Prostate gland (tissue), 2 donors: ENCODE data around the gene PRDM16. TPM values are rescaled to one million over a fixed set of nuclear protein-coding genes. Genes with fewer than 3 reads are reported as not detected.

Experiments
- DNase-seq: peaks from one replicate; pipeline ENCODE4 v3.0.0-alpha.2; 2019; ENCODE audit warnings: low spot score
- H3K27ac ChIP-seq, 2 donors: fragments of 200-600 bp; sonication (generic); 2 replicates each; pipeline ENCODE4 v1.5.1; 2017 to 2019
- H3K27me3 ChIP-seq: fragments of 200-600 bp; sonication (generic); replicated peaks from 2 replicates; pipeline ENCODE4 v1.5.1; 2019; ENCODE audit not compliant: insufficient read depth
- H3K36me3 ChIP-seq, 2 donors: fragments of 200-600 bp; sonication (generic); 1 replicate in 1 of 2; 2 replicates in 1 of 2; pipeline versions ENCODE4 v1.5.1 to v1.8.1; 2017 to 2019
- H3K4me1 ChIP-seq: fragments of 200-600 bp; sonication (generic); replicated peaks from 2 replicates; pipeline ENCODE4 v1.5.1; 2019
- H3K4me3 ChIP-seq, 2 donors: fragments of 200-600 bp; sonication (generic); 2 replicates each; pipeline ENCODE4 v1.5.1; 2017 to 2019
- H3K9me3 ChIP-seq: fragments of 200-600 bp; sonication (generic); 2 replicates; pipeline ENCODE4 v1.5.1; 2017
- POLR2A ChIP-seq: fragments of 450-650 bp; IDR thresholded peaks from one replicate; pipeline ENCODE4 v1.6.1; 2016; ENCODE audit warnings: antibody characterized with exemption, mild to moderate bottlenecking
- POLR2AphosphoS5 ChIP-seq: sonication (generic); formaldehyde crosslinking; IDR thresholded peaks from one replicate; pipeline ENCODE4 v1.6.1; 2017; ENCODE audit warnings: antibody characterized with exemption
- WGBS: methylation state at CpG from one replicate; pipeline ENCODE4 v1.1.5; 2018; 5-methylcytosine and 5-hydroxymethylcytosine counted together
- intact Hi-C: fragments of 100-400 bp; cut with DNase I; formaldehyde crosslinking; loops from one replicate; pipeline ENCODE4 v1.14.2; 2022
- total RNA-seq, 2 donors: library from RNA; depleted of rRNA; stranded (reverse); fragments of >200 nt; gene quantifications; one replicate each; pipeline ENCODE4 v1.1.0, GENCODE V29; 2016
- TF ChIP-seq, protein P1 (sequence below), 4 experiments: fragments of 200-600 bp in 2 of 4; fragments of 450-650 bp in 2 of 4; sonication (generic) in 2 of 4; IDR thresholded peaks; 1 replicate in 3 of 4; 2 replicates in 1 of 4; pipeline ENCODE4 v1.5.1; 2016 to 2019; ENCODE audit warnings: antibody characterized with exemption in 4 of 4, mild to moderate bottlenecking in 2 of 4, moderate library complexity in 2 of 4

The PRDM16 gene
- total RNA-seq, 2 donors from 2014 or later, result 0.23 to 6.5 TPM

- intact Hi-C loops, result no loop called here
- no peak for DNase-seq
- WGBS, result 78% methylated on average over 8 of the region's 8 CpGs
- no peak overlapping the region for H3K27ac ChIP-seq
- H3K36me3 ChIP-seq, result no peaks in the 10 kb centered on the region
- TF ChIP-seq POLR2A (no peak), POLR2AphosphoS5 (no peak)
- TF ChIP-seq, protein P1, sequence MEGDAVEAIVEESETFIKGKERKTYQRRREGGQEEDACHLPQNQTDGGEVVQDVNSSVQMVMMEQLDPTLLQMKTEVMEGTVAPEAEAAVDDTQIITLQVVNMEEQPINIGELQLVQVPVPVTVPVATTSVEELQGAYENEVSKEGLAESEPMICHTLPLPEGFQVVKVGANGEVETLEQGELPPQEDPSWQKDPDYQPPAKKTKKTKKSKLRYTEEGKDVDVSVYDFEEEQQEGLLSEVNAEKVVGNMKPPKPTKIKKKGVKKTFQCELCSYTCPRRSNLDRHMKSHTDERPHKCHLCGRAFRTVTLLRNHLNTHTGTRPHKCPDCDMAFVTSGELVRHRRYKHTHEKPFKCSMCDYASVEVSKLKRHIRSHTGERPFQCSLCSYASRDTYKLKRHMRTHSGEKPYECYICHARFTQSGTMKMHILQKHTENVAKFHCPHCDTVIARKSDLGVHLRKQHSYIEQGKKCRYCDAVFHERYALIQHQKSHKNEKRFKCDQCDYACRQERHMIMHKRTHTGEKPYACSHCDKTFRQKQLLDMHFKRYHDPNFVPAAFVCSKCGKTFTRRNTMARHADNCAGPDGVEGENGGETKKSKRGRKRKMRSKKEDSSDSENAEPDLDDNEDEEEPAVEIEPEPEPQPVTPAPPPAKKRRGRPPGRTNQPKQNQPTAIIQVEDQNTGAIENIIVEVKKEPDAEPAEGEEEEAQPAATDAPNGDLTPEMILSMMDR (IDR thresholded peaks at IDR 0.05), result no peak
- no peaks in the 10 kb centered on the region for H3K4me1 ChIP-seq
- no peaks in the 10 kb centered on the region for H3K9me3 ChIP-seq
- no peak overlapping the region for H3K4me3 ChIP-seq
- peaks cover 4% of the 10 kb centered on the region for H3K27me3 ChIP-seq
Observed at GRCh38 chr1:3307359-3307758, 238.4 kb downstream of the PRDM16 start.

DNA sequence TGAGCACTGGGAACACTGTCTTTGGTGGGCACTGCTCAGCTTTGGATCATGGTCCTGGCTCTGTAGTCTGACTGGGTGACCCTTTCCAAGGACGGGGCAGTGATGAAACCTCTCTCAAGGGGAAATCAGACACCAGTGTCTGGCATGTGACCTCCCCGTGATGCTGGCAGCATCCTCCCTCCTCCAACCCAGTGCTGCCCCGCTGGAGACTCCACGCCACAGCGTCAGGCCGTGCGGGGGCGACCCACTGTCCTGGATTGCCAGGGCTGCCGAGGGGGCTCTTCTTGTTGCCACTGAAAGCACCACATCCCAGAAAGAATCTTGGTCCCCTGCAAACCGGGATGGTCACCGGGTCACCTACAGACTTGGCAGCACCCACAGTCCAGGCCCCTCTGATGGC lies 239.1 kb downstream of the PRDM16 start:
- 89% methylated on average over 11 of the region's 11 CpGs for WGBS
- intact Hi-C loops, result no loop called here
- no peaks in the 10 kb centered on the region for H3K9me3 ChIP-seq
- no peak overlapping the region for H3K27ac ChIP-seq
- peaks cover 4% of the 10 kb centered on the region for H3K27me3 ChIP-seq
- no peaks in the 10 kb centered on the region for H3K4me1 ChIP-seq
- no peak for TF ChIP-seq POLR2A
- TF ChIP-seq, protein P1 (IDR thresholded peaks at IDR 0.05), result no peak
- TF ChIP-seq POLR2AphosphoS5, result no peak
- DNase-seq, result no peak
- no peak overlapping the region for H3K4me3 ChIP-seq
- H3K36me3 ChIP-seq, result no peaks in the 10 kb centered on the region

DNA sequence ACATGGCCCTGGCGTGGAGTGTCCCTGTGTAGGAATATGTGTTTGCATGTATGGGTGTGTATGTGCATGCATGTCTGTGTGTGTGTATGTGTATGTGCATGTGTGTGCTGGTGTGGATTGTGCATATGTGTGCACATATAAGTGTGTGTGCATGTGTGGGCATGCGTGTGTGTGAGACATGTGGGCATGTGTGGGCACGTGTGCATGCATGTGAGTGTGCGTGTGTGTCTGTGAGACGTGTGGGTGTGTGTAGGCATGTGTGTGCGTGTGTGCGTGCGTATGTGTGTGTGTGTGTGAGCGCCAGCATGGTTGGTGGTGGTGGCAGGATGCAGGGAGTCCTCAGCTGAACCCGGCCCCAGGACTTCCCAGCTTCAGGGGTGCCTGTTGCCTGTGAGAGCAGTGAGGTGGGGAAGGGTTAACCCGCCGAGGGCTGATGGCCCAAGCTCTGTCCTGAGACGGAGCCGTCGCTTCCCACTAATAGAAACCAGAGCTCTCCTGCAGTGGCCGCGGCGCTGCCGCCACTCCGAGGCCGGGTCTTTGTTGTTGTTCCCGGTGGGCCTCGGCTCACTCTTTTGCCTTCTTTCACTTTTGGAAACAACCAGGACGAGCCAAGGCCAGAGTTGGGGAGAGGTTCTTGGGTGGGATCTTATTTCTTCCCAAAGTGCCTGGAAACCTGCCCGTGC lies 241.9 kb downstream of the PRDM16 start:
- WGBS, result 89% methylated on average over 24 of the region's 25 CpGs
- intact Hi-C loops, result no loop called here
- Histone ChIP-seq H3K27ac (no peak overlapping the region), H3K4me3 (no peak overlapping the region), H3K36me3 (no peaks in the 10 kb centered on the region), H3K4me1 (peaks cover 9% of the 10 kb centered on the region), H3K9me3 (no peaks in the 10 kb centered on the region), H3K27me3 (peaks cover 6% of the 10 kb centered on the region)
- no peak for DNase-seq
- TF ChIP-seq POLR2AphosphoS5 (no peak), POLR2A (no peak)
- TF ChIP-seq, protein P1 (IDR thresholded peaks at IDR 0.05), result no peak

DNA sequence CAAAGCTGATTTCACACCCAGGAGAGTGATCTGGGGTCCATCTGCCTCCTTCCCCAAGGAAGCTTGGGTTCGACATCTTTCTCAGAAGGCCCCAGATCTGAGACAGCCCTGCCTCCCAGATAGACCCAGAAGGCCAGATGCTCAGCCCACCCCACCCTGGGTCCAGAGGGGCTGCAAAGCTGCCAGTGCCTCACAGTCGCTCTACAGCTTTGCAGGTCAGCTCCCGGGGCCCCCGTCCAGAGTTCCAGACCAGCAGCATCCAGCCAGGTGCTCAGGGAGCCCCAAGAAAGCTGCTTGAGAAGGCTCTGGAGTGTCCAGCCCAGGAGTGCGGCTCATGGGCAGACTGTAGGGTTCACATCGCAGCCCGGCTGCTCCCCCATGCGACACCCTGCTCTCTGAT lies 242.7 kb downstream of the PRDM16 start:
- no peak for DNase-seq
- no peak overlapping the region for H3K4me3 ChIP-seq
- H3K9me3 ChIP-seq, result no peaks in the 10 kb centered on the region
- H3K4me1 ChIP-seq, result peaks cover 9% of the 10 kb centered on the region
- 99% methylated on average over 8 of the region's 8 CpGs for WGBS
- TF ChIP-seq, protein P1 (IDR thresholded peaks at IDR 0.05), result no peak
- TF ChIP-seq POLR2A (no peak), POLR2AphosphoS5 (no peak)
- intact Hi-C loops, result no loop called here
- peaks cover 7% of the 10 kb centered on the region for H3K27me3 ChIP-seq
- H3K36me3 ChIP-seq, result no peaks in the 10 kb centered on the region
- H3K27ac ChIP-seq, result no peak overlapping the region

DNA sequence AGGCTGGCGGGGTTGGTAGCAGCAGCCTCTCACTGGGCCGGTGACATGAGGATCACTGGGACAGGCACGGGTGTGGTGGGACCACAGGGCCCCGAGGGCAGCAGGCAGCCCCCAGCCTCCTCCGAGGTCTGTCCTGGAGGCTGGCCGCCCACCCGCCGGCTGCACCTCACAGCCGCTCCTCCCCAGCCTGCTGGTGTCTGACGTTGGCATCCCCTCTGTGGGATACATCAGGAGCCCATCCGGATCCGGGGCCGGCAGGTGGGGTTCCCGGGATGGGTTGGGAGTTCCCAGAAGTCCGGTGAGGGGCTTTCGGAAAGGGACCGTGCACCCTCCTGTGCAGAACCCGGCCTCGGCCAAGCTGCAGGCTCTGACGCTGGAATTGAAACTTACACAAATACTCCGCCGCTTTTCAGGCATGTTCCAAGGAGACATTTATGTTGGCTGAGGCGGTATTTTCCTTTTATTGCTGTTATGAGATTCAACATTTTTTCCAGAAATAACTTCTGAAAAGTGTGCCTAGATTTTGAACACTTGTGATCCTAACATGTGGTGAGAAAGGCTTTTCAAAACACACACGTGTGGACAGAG lies 243.4 kb downstream of the PRDM16 start:
- no peak for TF ChIP-seq POLR2A
- no peak overlapping the region for H3K27ac ChIP-seq
- H3K9me3 ChIP-seq, result no peaks in the 10 kb centered on the region
- 73% methylated on average over 24 of the region's 24 CpGs for WGBS
- no peak overlapping the region for H3K4me3 ChIP-seq
- DNase-seq, result no peak
- intact Hi-C loops, result no loop called here
- peaks cover 9% of the 10 kb centered on the region for H3K4me1 ChIP-seq
- H3K27me3 ChIP-seq, result peaks cover 14% of the 10 kb centered on the region
- no peaks in the 10 kb centered on the region for H3K36me3 ChIP-seq
